ENCODE data around the gene PCLO.
"Not testable (repeated sequence)": the region's sequence is repeated elsewhere in the genome, so short reads cannot be mapped to it uniquely, and the experiment has no call there.

PCLO gene

GRCh38 chr7:82726038-82726800 lies 436.5 kb downstream of the PCLO start:
- DNase-seq = no peak

DNA sequence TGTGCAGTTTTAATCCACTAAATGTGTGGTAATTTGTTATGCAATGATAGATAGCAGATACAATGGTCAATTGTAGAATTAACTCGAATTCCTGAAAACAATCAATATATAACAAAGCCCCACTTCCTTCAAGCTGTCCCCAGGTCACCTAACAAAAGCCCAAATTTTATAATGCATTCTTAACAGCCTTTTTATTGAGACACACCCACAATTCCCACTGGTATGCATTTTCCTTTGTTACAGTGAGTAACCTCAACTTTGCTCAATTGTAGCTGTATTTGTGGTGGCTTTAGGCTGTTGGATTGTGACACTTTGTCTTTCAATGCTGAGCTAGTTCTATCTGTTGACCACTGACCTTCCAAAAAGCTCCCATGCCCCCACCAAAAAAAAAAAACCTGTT lies 439.3 kb downstream of the PCLO start:
- DNase-seq = peak; percentile 19 to 20

- DNase-seq = no peak
Observed at GRCh38 chr7:82722946-82723345, 439.7 kb downstream of the PCLO start.

GRCh38 chr7:82715344-82715743 lies 447.3 kb downstream of the PCLO start:
- DNase-seq = no peak

- DNase-seq = no peak
Observed at GRCh38 chr7:82714883-82715282, 447.8 kb downstream of the PCLO start.

GRCh38 chr7:82713506-82713905 lies 449.2 kb downstream of the PCLO start:
- no peak for DNase-seq

- not testable (repeated sequence) for DNase-seq
Observed at GRCh38 chr7:82706344-82706743, 456.3 kb downstream of the PCLO start.

DNA sequence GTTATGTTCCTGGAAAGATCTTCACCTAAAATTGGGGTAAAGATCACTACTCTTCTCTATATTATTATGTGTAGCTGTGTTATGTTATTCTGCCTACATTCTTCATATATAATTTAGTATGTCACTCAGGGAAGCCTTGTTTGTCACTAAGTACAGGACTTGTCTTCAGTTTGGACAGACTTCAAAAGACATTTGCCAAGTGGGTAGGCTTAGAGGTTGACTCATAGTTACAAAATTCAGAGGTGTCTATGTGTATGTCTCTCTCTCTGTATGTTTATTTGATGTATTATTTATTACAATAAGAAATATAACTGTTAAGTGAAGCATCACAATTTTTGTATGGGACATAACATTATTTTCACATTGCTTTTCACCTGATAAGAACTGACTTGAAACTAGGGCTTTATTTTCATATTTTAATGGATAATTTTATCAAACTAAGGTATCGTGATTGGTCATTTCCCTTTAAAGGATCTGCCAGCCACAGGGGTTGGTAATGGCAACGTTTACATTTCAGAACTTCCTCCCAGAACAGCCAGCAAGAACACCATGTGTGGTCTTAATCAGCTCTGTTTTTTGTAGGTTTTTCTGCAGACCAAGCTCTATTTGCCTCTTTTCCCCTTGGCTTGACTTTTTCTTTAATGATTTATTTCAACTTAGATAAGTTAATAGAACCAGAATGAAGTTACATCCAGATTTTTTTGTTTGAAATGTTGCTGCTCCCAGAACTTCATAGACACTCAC lies 457.0 kb downstream of the PCLO start:
- no peak for DNase-seq

DNA sequence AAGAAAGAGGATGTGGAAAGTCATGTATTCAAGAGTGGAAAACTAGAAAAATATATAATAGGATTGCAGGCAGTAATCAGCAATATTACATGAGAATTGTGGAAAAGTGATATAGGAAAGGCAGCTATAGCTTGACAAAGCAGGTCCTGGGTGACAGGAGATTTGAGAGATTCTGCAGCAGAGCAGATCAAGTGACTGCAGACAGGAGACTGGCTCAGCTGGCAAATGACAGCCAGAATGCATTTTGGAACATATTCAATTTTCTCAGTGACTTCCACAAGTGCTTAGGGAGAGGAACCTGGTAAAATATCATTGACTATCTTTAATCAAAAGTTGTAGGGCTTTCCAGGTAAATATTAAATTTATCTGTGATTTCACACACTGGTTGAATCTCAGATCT lies 458.6 kb downstream of the PCLO start:
- DNase-seq = no peak

All from AML-193 (cell line).